Common myeloid progenitor, CD34-positive (primary cell): ENCODE data around the gene GNG12.

Source experiments
- CTCF ChIA-PET: fragments of 350-600 bp; sonication (Branson Sonifier 250); formaldehyde crosslinking; loops from one replicate; lab custom pipeline; 2021; ENCODE audit warnings: antibody characterized with exemption; lab: Charles Lee
- POLR2A ChIA-PET: fragments of 350-600 bp; sonication (Branson Sonifier 250); formaldehyde crosslinking; loops from one replicate; lab custom pipeline; 2021; ENCODE audit warnings: antibody characterized with exemption; lab: Charles Lee
- DNase-seq, 3 donors: peaks; one replicate each; pipeline versions ENCODE4 v3.0.0 to v3.0.0-alpha.2; 2013
- H3K27ac ChIP-seq, 2 experiments: 1 replicate in 1 of 2; 2 replicates in 1 of 2; pipeline ENCODE4 v1.7.0; 2013; ENCODE audit warnings: inconsistent platforms in 2 of 2, low read length in 2 of 2, mild to moderate bottlenecking in 2 of 2, low read depth in 1 of 2, moderate library complexity in 1 of 2; ENCODE audit not compliant: severe bottlenecking in 2 of 2, insufficient read depth in 1 of 2, poor library complexity in 1 of 2
- H3K27me3 ChIP-seq, 5 experiments: replicated peaks in 2 of 5; 1 replicate in 3 of 5; 2 replicates in 2 of 5; pipeline versions ENCODE4 v1.6.1 to v1.7.0; 2013; ENCODE audit warnings: low read length in 4 of 5, mild to moderate bottlenecking in 2 of 5, moderate library complexity in 2 of 5, inconsistent platforms in 1 of 5; ENCODE audit not compliant: insufficient read depth in 5 of 5, control insufficient read depth in 4 of 5
- H3K36me3 ChIP-seq, 4 experiments: 1 replicate in 2 of 4; 2 replicates in 2 of 4; pipeline versions ENCODE4 v1.6.1 to v1.7.0; 2013; ENCODE audit warnings: low read length in 3 of 4, control low read depth in 1 of 4, mild to moderate bottlenecking in 1 of 4; ENCODE audit not compliant: control insufficient read depth in 4 of 4, insufficient read depth in 4 of 4
- H3K4me1 ChIP-seq, 4 experiments: 1 replicate in 3 of 4; 2 replicates in 1 of 4; pipeline versions ENCODE4 v1.6.1 to v1.7.1; 2013; ENCODE audit warnings: low read length in 3 of 4, mild to moderate bottlenecking in 3 of 4, control low read depth in 1 of 4, inconsistent platforms in 1 of 4, moderate library complexity in 1 of 4; ENCODE audit not compliant: control insufficient read depth in 4 of 4, insufficient read depth in 4 of 4; ENCODE audit errors: control extremely low read depth in 1 of 4
- H3K4me3 ChIP-seq, 7 experiments: 1 replicate in 4 of 7; 2 replicates in 3 of 7; pipeline versions ENCODE4 v1.5.1 to v1.7.0; 2013; ENCODE audit warnings: mild to moderate bottlenecking in 7 of 7, low read length in 6 of 7, moderate library complexity in 6 of 7, inconsistent platforms in 2 of 7, low read depth in 2 of 7, control low read depth in 1 of 7; ENCODE audit not compliant: insufficient read depth in 4 of 7, control insufficient read depth in 1 of 7; ENCODE audit errors: extremely low read depth in 1 of 7
- H3K9me3 ChIP-seq, 5 experiments: 1 replicate in 4 of 5; 2 replicates in 1 of 5; pipeline versions ENCODE4 v1.6.1 to v1.7.1; 2013; ENCODE audit warnings: low read length in 4 of 5, mild to moderate bottlenecking in 2 of 5, inconsistent platforms in 1 of 5, low read depth in 1 of 5, moderate library complexity in 1 of 5; ENCODE audit not compliant: control insufficient read depth in 4 of 5, insufficient read depth in 2 of 5; ENCODE audit errors: control extremely low read depth in 1 of 5
- WGBS: methylation state at CpG from one replicate; pipeline ENCODE4 v1.1.5; 2013; ENCODE audit not compliant: insufficient coverage; 5-methylcytosine and 5-hydroxymethylcytosine counted together

GNG12 gene

GRCh38 chr1:67688526-67689219 is 144.6 kb downstream of the GNG12 start:
- peaks cover 0 to 17% (median 7%) of the 10 kb centered on the region in 4 experiments for H3K36me3 ChIP-seq
- 0% methylated on average over 2 of the region's 3 CpGs for WGBS
- no peaks in the 10 kb centered on the region for H3K27me3 ChIP-seq
- H3K4me1 ChIP-seq = peaks cover 29 to 48% (median 41%) of the 10 kb centered on the region in 4 experiments
- POLR2A ChIA-PET = interaction anchor here (0.5 kb wide), 1 partner anchor 78 kb away, joined by 5 read pairs; no protein-coding TSS in a partner anchor
- peak overlapping the region; percentile 6 to 88 for H3K27ac ChIP-seq
- peak overlapping the region in 2 of 7 experiments; percentile 23 to 25 for H3K4me3 ChIP-seq
- no peaks in the 10 kb centered on the region for H3K9me3 ChIP-seq
- peak; percentile 49 to 89 (median 78) for DNase-seq
- CTCF ChIA-PET = interaction anchor here (1.0 to 2.6 kb wide), 6 partner anchors 21 to 134 kb away, joined by 3 to 6 read pairs (median 4); no protein-coding TSS in a partner anchor

- DNase-seq = peak in 1 of 3 donors; percentile 42
- ChIA-PET CTCF (interaction anchor here (1.5 to 2.6 kb wide), 2 partner anchors 70 to 125 kb away, joined by 4 to 6 read pairs; no protein-coding TSS in a partner anchor), POLR2A (no interaction called here)
- Histone ChIP-seq H3K4me1 (peaks cover 32 to 51% (median 41%) of the 10 kb centered on the region in 4 experiments), H3K9me3 (no peaks in the 10 kb centered on the region), H3K4me3 (peak overlapping the region in 4 of 7 experiments; percentile 84 to 95 (median 94)), H3K27ac (peak overlapping the region in 1 of 2 experiments; percentile 88), H3K36me3 (peaks cover 0 to 17% (median 7%) of the 10 kb centered on the region in 4 experiments), H3K27me3 (no peaks in the 10 kb centered on the region)
- 61% methylated on average over 3 of the region's 4 CpGs for WGBS
Observed at GRCh38 chr1:67687649-67688048, 145.6 kb downstream of the GNG12 start.

- peaks cover 0 to 17% (median 7%) of the 10 kb centered on the region in 4 experiments for H3K36me3 ChIP-seq
- H3K27ac ChIP-seq = peak overlapping the region in 1 of 2 experiments; percentile 88
- WGBS = 56% methylated on average over 1 of the region's 3 CpGs
- H3K4me3 ChIP-seq = peak overlapping the region in 6 of 7 experiments; percentile 84 to 95 (median 92)
- no peaks in the 10 kb centered on the region for H3K27me3 ChIP-seq
- ChIA-PET POLR2A (interaction anchor here (0.6 to 0.9 kb wide), 2 partner anchors 9 to 58 kb away, joined by 3 to 8 read pairs; no protein-coding TSS in a partner anchor), CTCF (interaction anchor here (0.7 to 4.8 kb wide), 5 partner anchors 10 to 126 kb away, joined by 4 to 20 read pairs (median 6); no protein-coding TSS in a partner anchor)
- H3K4me1 ChIP-seq = peaks cover 32 to 51% (median 41%) of the 10 kb centered on the region in 4 experiments
- DNase-seq = no peak
- H3K9me3 ChIP-seq = no peaks in the 10 kb centered on the region
Observed at GRCh38 chr1:67687198-67687545, 146.1 kb downstream of the GNG12 start.

GRCh38 chr1:67686267-67687197 is 146.7 kb downstream of the GNG12 start:
- ChIA-PET POLR2A (interaction anchor here (0.6 to 2.4 kb wide), 6 partner anchors 8 to 129 kb away, joined by 3 to 30 read pairs (median 5); no protein-coding TSS in a partner anchor), CTCF (interaction anchor here (0.7 to 4.8 kb wide), 5 partner anchors 10 to 125 kb away, joined by 4 to 20 read pairs (median 6); no protein-coding TSS in a partner anchor)
- peaks cover 0 to 17% (median 7%) of the 10 kb centered on the region in 4 experiments for H3K36me3 ChIP-seq
- WGBS = 0% methylated on average over 41 of the region's 43 CpGs
- peak; percentile 81 to 92 (median 88) for DNase-seq
- H3K4me1 ChIP-seq = peaks cover 32 to 51% (median 41%) of the 10 kb centered on the region in 4 experiments
- H3K27me3 ChIP-seq = no peaks in the 10 kb centered on the region
- peak overlapping the region; percentile 62 to 88 for H3K27ac ChIP-seq
- no peaks in the 10 kb centered on the region for H3K9me3 ChIP-seq
- H3K4me3 ChIP-seq = peak overlapping the region; percentile 84 to 95 (median 93)

GRCh38 chr1:67685558-67686266 is 147.6 kb downstream of the GNG12 start:
- no peaks in the 10 kb centered on the region for H3K9me3 ChIP-seq

More at GRCh38 chr1:67685558-67686266, 147.6 kb downstream of the GNG12 start:
- 0% methylated on average over 48 of the region's 65 CpGs for WGBS
- DNase-seq = peak; percentile 54 to 87 (median 84)
- Histone ChIP-seq H3K36me3 (peaks cover 0 to 17% (median 7%) of the 10 kb centered on the region in 4 experiments), H3K27me3 (no peaks in the 10 kb centered on the region), H3K4me1 (peaks cover 32 to 51% (median 41%) of the 10 kb centered on the region in 4 experiments), H3K4me3 (peak overlapping the region; percentile 84 to 95 (median 93)), H3K27ac (peak overlapping the region; percentile 62 to 88)
- ChIA-PET CTCF (interaction anchor here (0.5 to 4.8 kb wide), 11 partner anchors 10 to 128 kb away, joined by 3 to 20 read pairs (median 4); no protein-coding TSS in a partner anchor), POLR2A (interaction anchor here (1.1 to 2.4 kb wide), 7 partner anchors 9 to 124 kb away, joined by 3 to 30 read pairs (median 4); no protein-coding TSS in a partner anchor)
